Smooth muscle cell (in vitro differentiated cells): ENCODE measurements around the gene TEX50. TPM values are rescaled to one million over a fixed set of nuclear protein-coding genes. Genes with fewer than 3 reads are reported as not detected.
"Not testable (repeated sequence)": the region's sequence is repeated elsewhere in the genome, so short reads cannot be mapped to it uniquely, and the experiment has no call there.

ENCODE experiments used
- DNase-seq: peaks from one replicate; lab custom pipeline; 2025; ENCODE audit not compliant: unreplicated experiment; lab: John Stamatoyannopoulos, UW
- H2AFZ ChIP-seq: fragments of 200-600 bp; sonication (generic); 2 replicates; pipeline ENCODE4 v1.6.0; 2016; ENCODE audit warnings: antibody characterized with exemption, low read depth, mild to moderate bottlenecking
- H3F3A ChIP-seq: fragments of 200-600 bp; sonication (generic); 2 replicates; pipeline ENCODE4 v1.6.0; 2017; ENCODE audit warnings: antibody characterized with exemption, low read depth
- H3K27ac ChIP-seq: fragments of 200-600 bp; sonication (generic); 2 replicates; pipeline ENCODE4 v1.5.1; 2016; ENCODE audit warnings: low read depth, mild to moderate bottlenecking
- H3K27me3 ChIP-seq: fragments of 200-600 bp; sonication (generic); 2 replicates; pipeline ENCODE4 v1.6.1; 2016; ENCODE audit warnings: low read depth, mild to moderate bottlenecking
- H3K36me3 ChIP-seq: fragments of 200-600 bp; sonication (generic); 2 replicates; pipeline ENCODE4 v1.5.1; 2016; ENCODE audit warnings: low read depth
- H3K4me1 ChIP-seq: fragments of 200-600 bp; sonication (generic); 2 replicates; pipeline ENCODE4 v1.5.1; 2016; ENCODE audit warnings: low read depth
- H3K4me2 ChIP-seq: fragments of 200-600 bp; sonication (generic); 2 replicates; pipeline ENCODE4 v1.6.0; 2016; ENCODE audit warnings: mild to moderate bottlenecking
- H3K4me3 ChIP-seq: fragments of 200-600 bp; sonication (generic); 2 replicates; pipeline ENCODE4 v1.5.1; 2016; ENCODE audit warnings: mild to moderate bottlenecking
- H3K79me2 ChIP-seq: fragments of 200-600 bp; sonication (generic); 2 replicates; pipeline ENCODE4 v1.6.0; 2016; ENCODE audit warnings: low read depth, mild to moderate bottlenecking
- H3K9ac ChIP-seq: fragments of 200-600 bp; sonication (generic); 2 replicates; pipeline ENCODE4 v1.6.0; 2016; ENCODE audit warnings: low read depth
- H3K9me3 ChIP-seq: fragments of 200-600 bp; sonication (generic); replicated peaks from 2 replicates; pipeline ENCODE4 v1.5.1; 2016; ENCODE audit warnings: low read depth
- H4K20me1 ChIP-seq: fragments of 200-600 bp; sonication (generic); 2 replicates; pipeline ENCODE4 v1.6.0; 2016; ENCODE audit warnings: low read depth
- CTCF ChIP-seq: fragments of 200-600 bp; sonication (generic); IDR thresholded peaks from 2 replicates; pipeline ENCODE4 v1.5.1; 2017; ENCODE audit warnings: borderline replicate concordance, mild to moderate bottlenecking, antibody characterized with exemption; ENCODE audit not compliant: insufficient read depth, poor library complexity, severe bottlenecking
- WGBS: methylation state at CpG from one replicate; pipeline ENCODE4 v1.1.7; 2016; ENCODE audit warnings: low lambda C conversion rate; 5-methylcytosine and 5-hydroxymethylcytosine counted together
- polyA plus RNA-seq: library from polyadenylated mRNA; unstranded; fragments of >200 nt; fragmentation: Nextera tagmentation; extraction: Ambion mirVana; gene quantifications from 2 replicates; pipeline ENCODE4 v1.2.1, GENCODE V29; 2016
- total RNA-seq: library from RNA; depleted of rRNA; stranded (reverse); fragments of >200 nt; gene quantifications from 2 replicates; pipeline ENCODE4 v1.2.3, GENCODE V29; 2014

Gene TEX50
- total and polyA plus RNA-seq, 2 experiments from 2014 or later, result 0.49 TPM; not detected in 1

- no peak for DNase-seq
- Histone ChIP-seq H3K79me2 (no peaks in the 10 kb centered on the region), H3K9me3 (no peaks in the 10 kb centered on the region), H3K27me3 (no peaks in the 10 kb centered on the region), H3K4me2 (no peak overlapping the region), H4K20me1 (no peaks in the 10 kb centered on the region), H3F3A (no peaks in the 10 kb centered on the region), H3K9ac (no peak overlapping the region), H3K4me3 (no peak overlapping the region), H2AFZ (no peak overlapping the region), H3K4me1 (no peaks in the 10 kb centered on the region), H3K36me3 (no peaks in the 10 kb centered on the region), H3K27ac (no peak overlapping the region)
- no peak for TF ChIP-seq CTCF
- WGBS, result 88% methylated on average over 4 of the region's 4 CpGs
Measured at GRCh38 chr1:173616859-173617258, 18.3 kb upstream of the TEX50 start.

- Histone ChIP-seq H3K4me1 (peaks cover 4% of the 10 kb centered on the region), H3K4me3 (no peak overlapping the region), H3K9ac (no peak overlapping the region), H3K9me3 (no peaks in the 10 kb centered on the region), H3F3A (no peaks in the 10 kb centered on the region), H3K4me2 (no peak overlapping the region), H3K27ac (no peak overlapping the region), H4K20me1 (no peaks in the 10 kb centered on the region), H3K79me2 (no peaks in the 10 kb centered on the region), H3K36me3 (no peaks in the 10 kb centered on the region), H2AFZ (no peak overlapping the region), H3K27me3 (no peaks in the 10 kb centered on the region)
- no peak for DNase-seq
- no peak for TF ChIP-seq CTCF
Measured at GRCh38 chr1:173627269-173627668, 7.9 kb upstream of the TEX50 start.

- 76% methylated on average over 3 of the region's 3 CpGs for WGBS
- no peak for TF ChIP-seq CTCF
- H3K9me3 ChIP-seq, result no peaks in the 10 kb centered on the region
- no peak overlapping the region for H3K4me3 ChIP-seq
- H3K36me3 ChIP-seq, result no peaks in the 10 kb centered on the region
- H3K4me1 ChIP-seq, result peaks cover 4% of the 10 kb centered on the region
- DNase-seq, result no peak
- no peak overlapping the region for H3K9ac ChIP-seq
- no peaks in the 10 kb centered on the region for H3K79me2 ChIP-seq
- H3K4me2 ChIP-seq, result no peak overlapping the region
- no peak overlapping the region for H3K27ac ChIP-seq
- H4K20me1 ChIP-seq, result no peaks in the 10 kb centered on the region
- peak overlapping the region; percentile 23 for H2AFZ ChIP-seq
- H3F3A ChIP-seq, result no peaks in the 10 kb centered on the region
- H3K27me3 ChIP-seq, result no peaks in the 10 kb centered on the region
Measured at GRCh38 chr1:173628888-173629287, 6.2 kb upstream of the TEX50 start.

DNA sequence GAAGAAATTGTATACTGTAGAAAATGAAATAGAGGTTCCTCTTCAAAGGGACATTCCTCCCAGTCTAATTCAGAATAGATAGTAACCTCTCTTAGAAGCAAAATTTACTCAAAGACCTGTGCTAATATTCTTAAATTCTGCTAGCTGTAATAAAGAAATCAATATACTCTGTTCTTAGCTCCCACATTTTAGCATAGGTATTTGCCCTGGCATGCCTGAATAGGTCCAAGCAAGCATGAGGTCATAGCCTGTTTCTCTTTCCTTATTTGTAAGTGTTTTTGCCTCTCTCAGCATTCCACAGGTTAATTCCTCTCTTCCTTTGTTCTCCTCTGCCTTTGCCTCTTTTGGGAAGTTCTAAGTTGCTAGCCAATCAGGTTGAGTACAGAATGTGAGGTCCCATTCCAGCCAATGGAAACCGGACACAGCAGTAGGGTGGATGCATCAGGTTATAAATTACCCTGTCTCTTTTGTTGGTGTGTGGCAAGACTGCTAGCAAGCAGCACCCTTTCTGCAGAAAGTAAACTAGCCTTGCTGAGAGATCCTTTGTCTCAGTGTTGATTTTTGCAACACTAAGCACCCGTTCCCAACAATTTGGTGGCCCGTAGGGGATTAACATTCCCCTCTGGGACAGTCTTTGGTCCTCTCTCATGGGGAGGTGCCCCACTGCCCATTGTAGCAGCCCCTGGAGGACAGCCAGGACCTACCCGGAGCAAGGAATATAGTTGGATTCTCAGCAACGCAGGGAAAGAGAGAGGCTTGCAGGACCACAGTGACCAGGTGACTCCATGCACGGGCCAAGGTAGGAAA, 2.3 kb downstream of the TEX50 start:
- not testable (repeated sequence) for H4K20me1 ChIP-seq, H3K9me3 ChIP-seq, DNase-seq, H3K27me3 ChIP-seq, H3K36me3 ChIP-seq
- peak overlapping the region; percentile 85 for H3K4me2 ChIP-seq
- peaks cover 45% of the 10 kb centered on the region for H3K4me1 ChIP-seq
- H2AFZ ChIP-seq, result peak overlapping the region; percentile 7
- peak overlapping the region; percentile 90 for H3K9ac ChIP-seq
- H3K4me3 ChIP-seq, result peak overlapping the region; percentile 43
- peak overlapping the region; percentile 99 for H3K27ac ChIP-seq
- peaks cover 36% of the 10 kb centered on the region for H3K79me2 ChIP-seq
- peaks cover 12% of the 10 kb centered on the region for H3F3A ChIP-seq
- 73% methylated on average over 6 of the region's 6 CpGs for WGBS
